Measurements from ENCODE around the gene ATXN2. TPM values are rescaled to one million over a fixed set of nuclear protein-coding genes. Genes with fewer than 3 reads are reported as not detected.

ATXN2 gene
- total and polyA plus RNA-seq, 9 of the 15 experiments (the other 6 are each of a cell fraction or from before 2014, with no cell fraction given), result 16.8 to 67.8 (median 29.3) TPM

- no peak for TF ChIP-seq CREB3L1 (IDR thresholded peaks at IDR 0.05; ENCODE audit: borderline replicate concordance, low read depth)
- no peak for TF ChIP-seq ZNF655 (CRISPR knock-in tag; IDR thresholded peaks at IDR 0.05)
- no peak for TF ChIP-seq RB1 (IDR thresholded peaks at IDR 0.05; ENCODE audit: low read depth)
- TF ChIP-seq PKNOX1 (IDR thresholded peaks at IDR 0.05), result no peak
- no peak for TF ChIP-seq NELFE (IDR thresholded peaks at IDR 0.05; ENCODE audit: insufficient read depth, insufficient read length)
- TF ChIP-seq TARDBP (IDR thresholded peaks at IDR 0.05), result no peak
- TF ChIP-seq, protein P1, sequence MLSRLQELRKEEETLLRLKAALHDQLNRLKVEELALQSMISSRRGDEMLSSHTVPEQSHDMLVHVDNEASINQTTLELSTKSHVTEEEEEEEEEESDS (CRISPR knock-in tag; IDR thresholded peaks at IDR 0.05), result no peak
- no peak for TF ChIP-seq SMAD1 (IDR thresholded peaks at IDR 0.05; ENCODE audit: low read depth, low read length, partially characterized antibody)
- no peak for TF ChIP-seq ZNF197 (CRISPR knock-in tag; IDR thresholded peaks at IDR 0.05; ENCODE audit: low read depth)
- TF ChIP-seq ZNF253 (CRISPR knock-in tag; conservative IDR thresholded peaks at IDR 0.05), result no peak
- TF ChIP-seq BHLHE40 (IDR thresholded peaks at IDR 0.05; ENCODE audit: low read length), result 0 out of 2 replicates have a peak, but pooled peaks have one; percentile 33
- TF ChIP-seq, protein P2, sequence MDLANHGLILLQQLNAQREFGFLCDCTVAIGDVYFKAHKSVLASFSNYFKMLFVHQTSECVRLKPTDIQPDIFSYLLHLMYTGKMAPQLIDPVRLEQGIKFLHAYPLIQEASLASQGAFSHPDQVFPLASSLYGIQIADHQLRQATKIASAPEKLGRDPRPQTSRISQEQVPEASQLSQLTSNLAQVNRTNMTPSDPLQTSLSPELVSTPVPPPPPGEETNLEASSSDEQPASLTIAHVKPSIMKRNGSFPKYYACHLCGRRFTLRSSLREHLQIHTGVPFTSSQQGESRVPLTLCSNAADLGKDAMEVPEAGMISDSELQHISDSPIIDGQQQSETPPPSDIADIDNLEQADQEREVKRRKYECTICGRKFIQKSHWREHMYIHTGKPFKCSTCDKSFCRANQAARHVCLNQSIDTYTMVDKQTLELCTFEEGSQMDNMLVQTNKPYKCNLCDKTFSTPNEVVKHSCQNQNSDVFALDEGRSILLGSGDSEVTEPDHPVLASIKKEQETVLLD (IDR thresholded peaks at IDR 0.05), result no peak; the same call in 1 of the 2 replicates
- TF ChIP-seq MBD1 (CRISPR knock-in tag; IDR thresholded peaks at IDR 0.05), result no peak
- no peak for TF ChIP-seq RFX5 (IDR thresholded peaks at IDR 0.05; ENCODE audit: low read depth, low read length)
- no peak for TF ChIP-seq TAF1 (IDR thresholded peaks at IDR 0.05; ENCODE audit: control insufficient read depth, extremely low read depth, insufficient read depth, low read length, severe bottlenecking)
- TF ChIP-seq ZNF445 (CRISPR knock-in tag; IDR thresholded peaks at IDR 0.05; ENCODE audit: low read depth), result no peak
- TF ChIP-seq TBP (optimal IDR thresholded peaks at IDR 0.05; ENCODE audit: low read depth, low read length), result no peak
- no peak for TF ChIP-seq PHTF2 (CRISPR knock-in tag; IDR thresholded peaks at IDR 0.05)
- TF ChIP-seq SRSF1 (IDR thresholded peaks at IDR 0.05; ENCODE audit: low read depth, low read length), result no peak
- no peak for TF ChIP-seq JUNB (CRISPR knock-in tag; conservative IDR thresholded peaks at IDR 0.05)
- peak; percentile 81; the same call in 1 of the 2 replicates for TF ChIP-seq ZEB2 (IDR thresholded peaks at IDR 0.05)
Observed at GRCh38 chr12:111578276-111578970, 20.7 kb downstream of the ATXN2 start (continued).

Measured in K562 (cell line).